Measurements from ENCODE around the gene LILRA2.
"Not testable (repeated sequence)": the region's sequence is repeated elsewhere in the genome, so short reads cannot be mapped to it uniquely, and the experiment has no call there.

DNA sequence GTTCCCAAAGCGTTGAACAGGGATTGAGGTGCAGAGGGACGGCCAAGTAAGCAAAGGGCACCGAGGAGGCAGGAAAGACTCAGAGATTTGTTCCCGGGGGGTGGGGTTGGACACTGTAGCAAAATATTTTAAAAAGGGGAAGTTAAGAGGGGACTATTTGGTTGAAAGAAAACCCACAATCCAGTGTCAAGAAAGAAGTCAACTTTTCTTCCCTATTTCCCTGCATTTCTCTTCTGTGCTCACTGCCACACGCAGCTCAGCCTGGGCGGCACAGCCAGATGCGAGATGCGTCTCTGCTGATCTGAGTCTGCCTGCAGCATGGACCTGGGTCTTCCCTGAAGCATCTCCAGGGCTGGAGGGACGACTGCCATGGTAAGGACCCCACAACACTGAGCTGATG, 56.7 kb downstream of the LILRA2 start, which contains the start of gene LILRB1:
- not testable (repeated sequence) for TF ChIP-seq GATA2, GATA3 (IDR thresholded peaks at IDR 0.05; ENCODE audit: low read depth, low read length)

Data from SH-SY5Y (cell line).